Aorta (tissue), 5 donors: Measurements from ENCODE around the gene TRMT10B. TPM values are rescaled to one million over a fixed set of nuclear protein-coding genes. Genes with fewer than 3 reads are reported as not detected.
"Not testable (repeated sequence)": the region's sequence is repeated elsewhere in the genome, so short reads cannot be mapped to it uniquely, and the experiment has no call there.

Source experiments
- ATAC-seq: fragments of 200-7000 bp; cut with Tn5 transposase; one replicate; pipeline ENCODE4 v1.9.1; 2022; ENCODE audit warnings: moderate library complexity; ENCODE audit not compliant: low FRiP score
- DNase-seq, 2 donors: peaks; one replicate each; pipeline ENCODE4 v3.0.0-alpha.2; 2020
- H3K27ac ChIP-seq, 2 donors: one replicate each; pipeline ENCODE4 v1.5.1; 2013; ENCODE audit warnings: low read length in 2 of 2, mild to moderate bottlenecking in 2 of 2, moderate library complexity in 2 of 2, control low read depth in 1 of 2, inconsistent platforms in 1 of 2, low read depth in 1 of 2
- H3K27me3 ChIP-seq, 2 donors: one replicate each; pipeline ENCODE4 v1.6.1; 2013; ENCODE audit warnings: control low read depth in 1 of 2, low read length in 1 of 2, mild to moderate bottlenecking in 1 of 2, moderate library complexity in 1 of 2; ENCODE audit not compliant: insufficient read depth in 2 of 2, control insufficient read depth in 1 of 2
- H3K36me3 ChIP-seq, 2 donors: one replicate each; pipeline ENCODE4 v1.6.1; 2013; ENCODE audit warnings: control low read depth in 1 of 2, low read length in 1 of 2, mild to moderate bottlenecking in 1 of 2; ENCODE audit not compliant: insufficient read depth in 2 of 2, control insufficient read depth in 1 of 2
- H3K4me1 ChIP-seq, 2 donors: one replicate each; pipeline ENCODE4 v1.6.1; 2013; ENCODE audit warnings: low read length in 2 of 2, control low read depth in 1 of 2, mild to moderate bottlenecking in 1 of 2, moderate library complexity in 1 of 2; ENCODE audit not compliant: insufficient read depth in 2 of 2, control insufficient read depth in 1 of 2
- H3K4me3 ChIP-seq, 2 donors: one replicate each; pipeline ENCODE4 v1.5.1; 2013; ENCODE audit warnings: low read length in 2 of 2, control low read depth in 1 of 2, mild to moderate bottlenecking in 1 of 2
- H3K9me3 ChIP-seq: one replicate; pipeline ENCODE4 v1.6.1; 2013; ENCODE audit warnings: mild to moderate bottlenecking, low read length; ENCODE audit not compliant: control insufficient read depth
- WGBS, 2 donors: extraction: QIAGEN DNeasy Blood & Tissue Kit; methylation state at CpG; one replicate each; pipeline ENCODE4 v1.1.7; 2013; 5-methylcytosine and 5-hydroxymethylcytosine counted together
- intact Hi-C, 2 donors: fragments of 100-400 bp; cut with DNase I; formaldehyde crosslinking; loops; one replicate each; pipeline versions ENCODE4 v1.14.2 to v1.15.0; 2022
- polyA plus RNA-seq, 2 donors: library from polyadenylated mRNA; stranded (reverse); fragments of 200-250 nt; gene quantifications; one replicate each; pipeline ENCODE4 v1.2.3, GENCODE V29; 2013
- total RNA-seq, 2 donors: library from RNA; stranded (reverse); fragmentation: NEBNext Ultra II Directional; extraction: Animal tissue kit (Norgen Biotek cat#: 25700); gene quantifications; one replicate each; pipeline ENCODE4 v1.2.1, GENCODE V29; 2021
- donor health status: healthy with polysubstance abuse.
- donor health status: Bipolar disorder and iron deficiency.
- donor health status: DM: no; HTN: no; CAD: no.
- donor health status: DM: no; HTN: no; CAD: no.
- donor health status: DM: yes; HTN: yes; CAD: no.

The TRMT10B gene
- total and polyA plus RNA-seq, 4 donors, result 4.6 to 17.4 (median 8.6) TPM

DNA sequence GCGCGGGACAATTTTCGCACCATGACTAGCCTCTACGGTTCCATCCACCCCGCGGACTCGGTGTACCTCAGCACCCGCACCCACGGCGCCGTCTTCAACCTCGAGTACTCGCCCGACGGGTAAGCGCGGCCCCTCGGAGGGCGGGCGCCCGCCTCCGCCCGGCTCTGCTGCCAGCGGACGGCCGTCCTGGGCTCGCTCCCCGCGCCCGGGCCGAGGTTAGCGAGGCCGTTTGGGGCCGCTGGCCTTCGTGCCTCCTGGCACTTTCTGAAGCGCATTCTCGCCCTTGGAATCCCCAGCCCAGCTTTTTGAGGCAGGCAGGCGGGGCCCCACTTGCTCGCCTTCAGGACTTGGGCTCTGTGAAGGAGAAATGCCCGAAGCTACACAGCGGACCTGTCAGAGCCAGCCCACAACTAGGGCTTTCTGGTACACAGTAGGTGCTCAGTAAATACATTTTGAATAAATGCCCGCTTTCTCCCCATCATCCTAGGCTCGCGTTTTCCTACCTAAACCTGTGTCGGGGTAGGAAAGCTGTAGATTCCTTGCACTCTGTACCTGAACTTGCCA is 47.8 kb downstream of the TRMT10B start:
- peaks cover 0 to 4% of the 10 kb centered on the region in 2 donors for H3K4me1 ChIP-seq
- no peaks in the 10 kb centered on the region for H3K27me3 ChIP-seq
- H3K36me3 ChIP-seq, result no peaks in the 10 kb centered on the region
- H3K4me3 ChIP-seq, result peak overlapping the region; percentile 59 to 79
- intact Hi-C loops, result loop anchor here in 1 of 2 donors (10.0 kb wide), 1 partner anchor 317 kb away; the partner anchor contains the start of gene POLR1E
- ATAC-seq (peak; percentile 45), DNase-seq (peak in 1 of 2 donors; percentile 81)
- H3K27ac ChIP-seq, result peak overlapping the region in 1 of 2 donors; percentile 45
- no peaks in the 10 kb centered on the region for H3K9me3 ChIP-seq
- 1% methylated on average over 43 to 45 of the region's 45 CpGs for WGBS, 2 donors

DNA sequence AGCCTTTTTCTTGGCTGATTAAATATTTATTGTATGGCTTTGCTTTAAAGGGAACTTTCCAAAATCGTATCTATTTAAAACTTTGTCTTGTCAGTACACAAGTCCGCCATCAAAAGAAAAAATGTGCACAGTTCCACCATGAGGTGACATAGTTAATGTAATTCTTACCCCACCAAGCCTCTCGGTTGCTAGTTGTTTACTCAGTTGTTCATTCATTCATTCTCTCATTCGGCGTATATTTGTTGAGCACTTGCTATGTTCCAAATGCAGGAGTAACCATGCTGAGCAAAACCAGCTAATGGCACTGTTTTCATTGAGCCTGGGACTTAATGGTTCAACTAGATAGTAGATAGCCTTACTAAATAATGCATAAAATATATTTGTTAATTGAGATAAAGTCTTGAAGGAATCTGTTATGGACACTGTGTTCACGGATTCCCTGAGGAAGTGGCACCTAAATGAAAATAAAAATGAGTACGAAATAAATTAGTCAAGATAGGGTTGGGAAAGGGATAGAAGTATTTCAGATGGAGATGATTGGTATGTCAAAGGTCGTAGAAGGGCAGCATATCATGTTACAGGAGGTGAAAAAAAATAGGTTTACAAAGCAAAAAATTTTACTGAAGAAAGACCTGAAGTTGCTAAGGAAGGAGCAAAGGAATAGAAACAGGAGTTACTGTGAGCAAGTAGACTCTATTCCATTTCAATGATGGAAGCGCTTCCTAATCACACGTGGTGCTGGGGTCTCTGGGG is 48.5 kb downstream of the TRMT10B start:
- H3K4me1 ChIP-seq, result peaks cover 0 to 4% of the 10 kb centered on the region in 2 donors
- 46 to 48% methylated on average over 10 of the region's 10 CpGs for WGBS, 2 donors
- peak overlapping the region; percentile 59 to 79 for H3K4me3 ChIP-seq
- H3K27ac ChIP-seq, result no peak overlapping the region
- no peak for DNase-seq
- ATAC-seq, result no peak
- no peaks in the 10 kb centered on the region for H3K36me3 ChIP-seq
- no peaks in the 10 kb centered on the region for H3K9me3 ChIP-seq
- H3K27me3 ChIP-seq, result no peaks in the 10 kb centered on the region
- intact Hi-C loops, result loop anchor here in 1 of 2 donors (10.0 kb wide), 1 partner anchor 317 kb away; the partner anchor contains the start of gene POLR1E

DNA sequence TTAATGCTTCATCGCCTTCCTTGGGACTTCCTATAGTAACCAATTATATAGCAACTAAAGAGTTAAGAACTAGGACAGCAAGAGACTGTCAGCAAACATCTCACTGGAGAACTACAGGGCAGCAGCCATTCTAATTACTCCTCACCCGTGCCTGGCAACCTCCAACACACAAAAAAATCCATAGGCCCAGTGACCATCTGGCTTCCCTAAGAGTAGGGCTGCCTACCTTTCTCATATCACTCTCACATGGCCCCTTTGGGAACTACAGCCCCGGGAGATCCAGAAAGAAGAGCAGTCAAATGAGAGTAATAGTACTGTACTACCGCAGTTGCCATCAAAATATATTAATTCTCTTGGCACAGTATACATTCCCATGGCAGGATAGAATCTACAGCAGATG is 52.7 kb downstream of the TRMT10B start:
- intact Hi-C loops, result loop anchor here in 1 of 2 donors (10.0 kb wide), 1 partner anchor 321 kb away; the partner anchor contains the start of gene POLR1E
- ATAC-seq (no peak), DNase-seq (no peak)
- no peaks in the 10 kb centered on the region for H3K9me3 ChIP-seq
- no peaks in the 10 kb centered on the region for H3K36me3 ChIP-seq
- 56 to 66% methylated on average over 4 of the region's 4 CpGs for WGBS, 2 donors
- peaks cover 0 to 3% of the 10 kb centered on the region in 2 donors for H3K4me1 ChIP-seq
- H3K27me3 ChIP-seq, result no peaks in the 10 kb centered on the region
- H3K4me3 ChIP-seq, result no peak overlapping the region
- H3K27ac ChIP-seq, result no peak overlapping the region

- not testable (repeated sequence) for H3K4me3 ChIP-seq, H3K27ac ChIP-seq, H3K4me1 ChIP-seq, H3K27me3 ChIP-seq, H3K9me3 ChIP-seq, ATAC-seq, H3K36me3 ChIP-seq, DNase-seq
- WGBS, 2 donors, result 98% methylated on average over 15 of the region's 15 CpGs
- intact Hi-C loops, result loop anchor here in 1 of 2 donors (10.0 kb wide), 1 partner anchor 325 kb away; the partner anchor contains the start of gene POLR1E
Observed at GRCh38 chr9:37809676-37810075, 56.1 kb downstream of the TRMT10B start.

GRCh38 chr9:37811906-37812476 is 58.4 kb downstream of the TRMT10B start:
- intact Hi-C loops, result no loop called here
- no peak for DNase-seq
- Histone ChIP-seq H3K27me3 (no peaks in the 10 kb centered on the region), H3K4me3 (no peak overlapping the region), H3K27ac (no peak overlapping the region), H3K9me3 (no peaks in the 10 kb centered on the region), H3K4me1 (peaks cover 0 to 1% of the 10 kb centered on the region in 2 donors), H3K36me3 (no peaks in the 10 kb centered on the region)
- WGBS, 2 donors, result 98 to 99% methylated on average over 6 of the region's 6 CpGs
- no peak for ATAC-seq

DNA sequence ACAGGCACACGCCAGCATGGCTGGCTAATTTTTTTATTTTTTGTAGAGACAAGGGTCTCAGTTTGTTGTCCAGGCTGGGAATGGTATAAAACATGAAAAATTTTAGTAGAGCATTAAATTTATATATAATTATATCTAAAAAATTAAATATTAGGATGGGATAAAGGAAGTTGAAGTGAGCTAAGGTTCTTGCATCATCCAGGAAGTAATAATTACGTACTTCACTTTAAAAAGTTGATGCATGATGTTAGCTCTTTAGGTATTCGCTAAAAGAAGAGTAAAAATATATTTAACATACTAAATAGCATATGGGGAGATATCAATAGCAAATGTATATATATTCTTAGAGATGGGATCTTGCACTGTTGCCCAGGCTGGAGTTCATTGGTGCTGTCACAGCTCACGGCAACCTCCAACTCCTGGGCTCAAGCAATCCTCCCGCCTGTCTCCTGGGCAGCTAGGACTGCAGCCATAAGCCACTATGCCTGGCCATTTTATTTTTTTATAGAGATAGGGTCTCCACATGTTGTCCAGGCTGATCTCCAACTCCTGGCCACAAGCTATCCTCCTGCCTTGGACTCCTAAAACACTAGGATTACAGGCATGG is 59.3 kb downstream of the TRMT10B start:
- no peaks in the 10 kb centered on the region for H3K36me3 ChIP-seq
- no peak overlapping the region for H3K4me3 ChIP-seq
- intact Hi-C loops, result no loop called here
- H3K27me3 ChIP-seq, result no peaks in the 10 kb centered on the region
- DNase-seq (no peak), ATAC-seq (no peak)
- no peaks in the 10 kb centered on the region for H3K9me3 ChIP-seq
- H3K4me1 ChIP-seq, result peaks cover 0 to 1% of the 10 kb centered on the region in 2 donors
- 94 to 96% methylated on average over 5 of the region's 5 CpGs for WGBS, 2 donors
- H3K27ac ChIP-seq, result no peak overlapping the region

GRCh38 chr9:37818849-37819248 is 65.2 kb downstream of the TRMT10B start:
- peaks cover 0 to 1% of the 10 kb centered on the region in 2 donors for H3K4me1 ChIP-seq
- H3K9me3 ChIP-seq, result no peaks in the 10 kb centered on the region
- DNase-seq (no peak), ATAC-seq (no peak)
- intact Hi-C loops, result no loop called here
- no peak overlapping the region for H3K27ac ChIP-seq
- no peaks in the 10 kb centered on the region for H3K27me3 ChIP-seq
- H3K36me3 ChIP-seq, result no peaks in the 10 kb centered on the region
- H3K4me3 ChIP-seq, result no peak overlapping the region
- 70 to 77% methylated on average over 2 of the region's 2 CpGs for WGBS, 2 donors

- intact Hi-C loops, result no loop called here
- ATAC-seq (no peak), DNase-seq (no peak)
- peaks cover 0 to 1% of the 10 kb centered on the region in 2 donors for H3K4me1 ChIP-seq
- 86 to 87% methylated on average over 5 of the region's 5 CpGs for WGBS, 2 donors
- no peak overlapping the region for H3K4me3 ChIP-seq
- no peak overlapping the region for H3K27ac ChIP-seq
- peaks cover 0 to 3% of the 10 kb centered on the region in 2 donors for H3K36me3 ChIP-seq
- H3K27me3 ChIP-seq, result no peaks in the 10 kb centered on the region
- no peaks in the 10 kb centered on the region for H3K9me3 ChIP-seq
Observed at GRCh38 chr9:37820142-37820541, 66.5 kb downstream of the TRMT10B start.
